Esophagus squamous epithelium (tissue), 4 donors: ENCODE results near the gene PHF2.

ENCODE experiments used
- POLR2A ChIP-seq, 4 donors: fragments of 450-650 bp; IDR thresholded peaks; one replicate each; pipeline ENCODE4 v1.6.1; 2017; ENCODE audit warnings: antibody characterized with exemption in 4 of 4, mild to moderate bottlenecking in 4 of 4, moderate library complexity in 3 of 4
- TF ChIP-seq, protein P1 (sequence below), 6 experiments: fragments of 450-650 bp in 4 of 6; fragments of 200-600 bp in 2 of 6; sonication (generic) in 2 of 6; IDR thresholded peaks; one replicate each; pipeline ENCODE4 v1.5.1; 2016 to 2019; ENCODE audit warnings: antibody characterized with exemption in 6 of 6, mild to moderate bottlenecking in 4 of 6, moderate library complexity in 4 of 6

DNA sequence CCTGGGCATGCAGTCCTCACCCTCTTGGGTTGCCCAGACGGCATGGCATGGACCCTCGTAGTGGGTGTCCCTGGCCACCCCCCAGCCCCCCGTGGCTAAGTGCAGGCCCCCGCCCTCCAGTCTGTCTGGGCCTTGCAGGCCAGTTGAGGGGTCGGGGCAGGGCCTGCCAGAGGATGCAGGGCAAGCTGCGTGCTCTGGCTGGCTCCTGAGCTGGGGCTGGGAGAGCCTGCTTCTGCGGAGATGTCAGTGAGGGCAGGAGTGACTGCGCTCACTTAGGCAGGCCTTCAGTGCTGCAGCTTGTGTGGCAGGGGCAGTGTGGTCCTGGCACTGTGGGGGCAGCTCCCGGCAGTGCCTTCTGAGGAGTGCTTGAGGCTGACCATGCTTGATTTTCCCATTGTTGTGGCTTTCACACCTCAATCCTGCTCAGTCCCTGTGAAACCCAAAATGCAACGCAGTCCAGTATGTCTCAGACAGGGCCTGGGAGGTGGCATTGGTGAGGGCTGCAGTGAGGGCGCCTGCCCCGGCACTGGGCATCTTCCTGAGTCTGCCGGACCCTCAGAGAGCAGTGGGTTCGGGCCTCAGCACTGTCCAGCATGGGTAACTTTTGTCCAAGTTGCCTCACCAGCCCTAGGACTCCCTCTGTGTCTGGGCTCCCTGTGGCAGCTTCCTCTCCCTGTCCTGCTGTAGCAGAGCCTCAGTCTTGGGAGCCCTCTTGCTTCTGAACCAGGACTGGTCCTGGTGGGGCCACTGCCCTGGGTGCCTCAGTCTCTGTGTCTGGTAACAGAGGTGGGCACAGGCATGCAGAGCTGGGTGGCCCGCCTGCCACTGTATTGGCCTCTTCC, 93.0 kb downstream of the PHF2 start:
- TF ChIP-seq, protein P1, sequence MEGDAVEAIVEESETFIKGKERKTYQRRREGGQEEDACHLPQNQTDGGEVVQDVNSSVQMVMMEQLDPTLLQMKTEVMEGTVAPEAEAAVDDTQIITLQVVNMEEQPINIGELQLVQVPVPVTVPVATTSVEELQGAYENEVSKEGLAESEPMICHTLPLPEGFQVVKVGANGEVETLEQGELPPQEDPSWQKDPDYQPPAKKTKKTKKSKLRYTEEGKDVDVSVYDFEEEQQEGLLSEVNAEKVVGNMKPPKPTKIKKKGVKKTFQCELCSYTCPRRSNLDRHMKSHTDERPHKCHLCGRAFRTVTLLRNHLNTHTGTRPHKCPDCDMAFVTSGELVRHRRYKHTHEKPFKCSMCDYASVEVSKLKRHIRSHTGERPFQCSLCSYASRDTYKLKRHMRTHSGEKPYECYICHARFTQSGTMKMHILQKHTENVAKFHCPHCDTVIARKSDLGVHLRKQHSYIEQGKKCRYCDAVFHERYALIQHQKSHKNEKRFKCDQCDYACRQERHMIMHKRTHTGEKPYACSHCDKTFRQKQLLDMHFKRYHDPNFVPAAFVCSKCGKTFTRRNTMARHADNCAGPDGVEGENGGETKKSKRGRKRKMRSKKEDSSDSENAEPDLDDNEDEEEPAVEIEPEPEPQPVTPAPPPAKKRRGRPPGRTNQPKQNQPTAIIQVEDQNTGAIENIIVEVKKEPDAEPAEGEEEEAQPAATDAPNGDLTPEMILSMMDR (IDR thresholded peaks at IDR 0.05), result no peak
- no peak for TF ChIP-seq POLR2A (IDR thresholded peaks at IDR 0.05)
